Measurements from ENCODE around the gene OR4B1.

DNA sequence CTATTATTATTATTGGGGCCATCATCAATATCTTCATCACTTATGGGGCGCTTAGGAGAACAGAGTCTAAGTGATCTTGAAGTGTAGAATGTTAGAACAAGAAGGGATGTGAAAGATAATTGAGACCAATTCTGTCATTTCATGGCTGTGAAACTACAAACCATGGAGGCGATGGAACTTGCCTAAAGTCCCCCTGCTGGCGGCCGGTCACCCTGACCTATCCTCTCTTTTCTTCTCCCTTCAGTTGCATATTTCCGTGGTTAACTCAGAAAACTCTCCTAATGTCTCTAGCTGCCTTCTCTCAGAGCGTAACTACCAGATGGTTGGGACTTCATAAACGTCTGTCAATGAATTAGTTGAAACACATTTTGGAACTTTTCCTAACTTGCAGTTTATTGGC is 6.6 kb upstream of the OR4B1 start:
- TF ChIP-seq HDAC6 (IDR thresholded peaks at IDR 0.05; ENCODE audit: low read depth, low read length), result no peak
- TF ChIP-seq, protein P1, sequence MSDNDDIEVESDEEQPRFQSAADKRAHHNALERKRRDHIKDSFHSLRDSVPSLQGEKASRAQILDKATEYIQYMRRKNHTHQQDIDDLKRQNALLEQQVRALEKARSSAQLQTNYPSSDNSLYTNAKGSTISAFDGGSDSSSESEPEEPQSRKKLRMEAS (IDR thresholded peaks at IDR 0.05), result no peak
- TF ChIP-seq GABPA (IDR thresholded peaks at IDR 0.05; ENCODE audit: borderline replicate concordance, insufficient read depth, low read length), result no peak
- no peak for TF ChIP-seq NRF1 (IDR thresholded peaks at IDR 0.05; ENCODE audit: low read depth, low read length)
- TF ChIP-seq SIRT6 (IDR thresholded peaks at IDR 0.05; ENCODE audit: low read length), result no peak
